Keratinocyte (primary cell): ENCODE data around the gene USHBP1. TPM values are rescaled to one million over a fixed set of nuclear protein-coding genes. Genes with fewer than 3 reads are reported as not detected.

ENCODE experiments used
- DNase-seq: peaks from one replicate; pipeline ENCODE4 v3.0.0-alpha.2; 2011; ENCODE audit warnings: low read depth, missing footprints, low spot score
- FAIRE-seq: peaks from 2 replicates; lab custom pipeline; 2011; peaks lifted over from hg19 to GRCh38; lab: Jason Lieb, UNC
- H2AFZ ChIP-seq: 2 replicates; pipeline ENCODE4 v1.6.0; 2012; ENCODE audit warnings: low read length, control low read depth, inconsistent platforms; ENCODE audit not compliant: control insufficient read depth
- H3K27ac ChIP-seq: 2 replicates; pipeline ENCODE4 v1.5.1; 2011; ENCODE audit warnings: low read length; ENCODE audit not compliant: control insufficient read depth, insufficient read depth
- H3K27me3 ChIP-seq: 3 replicates; pipeline ENCODE4 v1.6.0; 2011; ENCODE audit warnings: low read length; ENCODE audit not compliant: control insufficient read depth, insufficient read depth; ENCODE audit errors: extremely low read depth
- H3K36me3 ChIP-seq, 2 experiments: 2 replicates in 1 of 2; 3 replicates in 1 of 2; pipeline ENCODE4 v1.5.1; 2011; ENCODE audit warnings: low read length in 2 of 2, mild to moderate bottlenecking in 1 of 2; ENCODE audit not compliant: control insufficient read depth in 2 of 2, insufficient read depth in 2 of 2; ENCODE audit errors: extremely low read depth in 1 of 2
- H3K4me1 ChIP-seq: 3 replicates; pipeline ENCODE4 v1.5.1; 2011; ENCODE audit warnings: low read length; ENCODE audit not compliant: control insufficient read depth, insufficient read depth; ENCODE audit errors: extremely low read depth
- H3K4me2 ChIP-seq: 3 replicates; pipeline ENCODE4 v1.6.0; 2011; ENCODE audit warnings: low read depth, low read length; ENCODE audit not compliant: control insufficient read depth, insufficient read depth; ENCODE audit errors: extremely low read depth
- H3K4me3 ChIP-seq, 3 experiments: fragments of 200-600 bp in 1 of 3; sonication (generic) in 1 of 3; 2 replicates in 2 of 3; 3 replicates in 1 of 3; pipeline ENCODE4 v1.5.1; 2011 to 2016; ENCODE audit warnings: low read length in 3 of 3, mild to moderate bottlenecking in 3 of 3, control low read depth in 2 of 3, inconsistent platforms in 1 of 3, low read depth in 1 of 3, mixed read lengths in 1 of 3, mixed run types in 1 of 3, moderate library complexity in 1 of 3; ENCODE audit not compliant: control insufficient read depth in 2 of 3, insufficient read depth in 2 of 3; ENCODE audit errors: extremely low read depth in 1 of 3
- H3K79me2 ChIP-seq: 2 replicates; pipeline ENCODE4 v1.6.0; 2012; ENCODE audit warnings: low read length; ENCODE audit not compliant: control insufficient read depth, insufficient read depth
- H3K9ac ChIP-seq: 3 replicates; pipeline ENCODE4 v1.6.0; 2011; ENCODE audit warnings: low read length; ENCODE audit not compliant: control insufficient read depth, insufficient read depth; ENCODE audit errors: extremely low read depth
- H3K9me1 ChIP-seq: 3 replicates; pipeline ENCODE4 v1.6.0; 2011; ENCODE audit warnings: low read length; ENCODE audit not compliant: control insufficient read depth, insufficient read depth; ENCODE audit errors: extremely low read depth
- H3K9me3 ChIP-seq: 2 replicates; pipeline ENCODE4 v1.5.1; 2012; ENCODE audit warnings: low read depth, low read length; ENCODE audit not compliant: control insufficient read depth
- H4K20me1 ChIP-seq: 3 replicates; pipeline ENCODE4 v1.6.0; 2011; ENCODE audit warnings: low read length; ENCODE audit not compliant: control insufficient read depth, insufficient read depth; ENCODE audit errors: extremely low read depth
- EZH2 ChIP-seq: IDR thresholded peaks from one replicate; pipeline ENCODE4 v1.6.1; 2012; ENCODE audit warnings: inconsistent platforms, mild to moderate bottlenecking, low read length, moderate library complexity
- dilution Hi-C: fragments of 300-500 bp; cut with MboI; formaldehyde crosslinking; loops from one replicate; pipeline ENCODE4 v1.7.0; 2020; ENCODE audit warnings: low sequenced_read_pairs; ENCODE audit not compliant: extremely low pct_ligation_motif_present
- polyA plus RNA-seq, 5 experiments: library from polyadenylated mRNA; depleted of rRNA in 3 of 5; stranded (reverse) in 3 of 5; stranded (forward) in 1 of 5; unstranded in 1 of 5; fragments of >200 nt; gene quantifications; 1 replicate in 1 of 5; 2 replicates in 3 of 5; 3 replicates in 1 of 5; pipeline versions ENCODE4 v1.2.1 to v1.2.3, GENCODE V29; 2011 to 2012; ENCODE audit warnings: missing spikeins in 2 of 5, low read depth in 1 of 5, low replicate concordance in 1 of 5
- TF ChIP-seq, protein P1 (sequence below), 3 experiments: IDR thresholded peaks in 1 of 3; conservative IDR thresholded peaks in 1 of 3; optimal IDR thresholded peaks in 1 of 3; 2 replicates in 2 of 3; 3 replicates in 1 of 3; pipeline versions ENCODE3 to v1.5.1; 2011; ENCODE audit warnings: low read length in 3 of 3, mild to moderate bottlenecking in 3 of 3, moderate library complexity in 2 of 3, control low read depth in 1 of 3, inconsistent platforms in 1 of 3; ENCODE audit not compliant: insufficient read depth in 2 of 3; ENCODE audit errors: extremely low read depth in 1 of 3

The USHBP1 gene
- polyA plus RNA-seq, 1 donor (not counting 4 experiments of a cell fraction or from before 2014, with no cell fraction given), result not detected

DNA sequence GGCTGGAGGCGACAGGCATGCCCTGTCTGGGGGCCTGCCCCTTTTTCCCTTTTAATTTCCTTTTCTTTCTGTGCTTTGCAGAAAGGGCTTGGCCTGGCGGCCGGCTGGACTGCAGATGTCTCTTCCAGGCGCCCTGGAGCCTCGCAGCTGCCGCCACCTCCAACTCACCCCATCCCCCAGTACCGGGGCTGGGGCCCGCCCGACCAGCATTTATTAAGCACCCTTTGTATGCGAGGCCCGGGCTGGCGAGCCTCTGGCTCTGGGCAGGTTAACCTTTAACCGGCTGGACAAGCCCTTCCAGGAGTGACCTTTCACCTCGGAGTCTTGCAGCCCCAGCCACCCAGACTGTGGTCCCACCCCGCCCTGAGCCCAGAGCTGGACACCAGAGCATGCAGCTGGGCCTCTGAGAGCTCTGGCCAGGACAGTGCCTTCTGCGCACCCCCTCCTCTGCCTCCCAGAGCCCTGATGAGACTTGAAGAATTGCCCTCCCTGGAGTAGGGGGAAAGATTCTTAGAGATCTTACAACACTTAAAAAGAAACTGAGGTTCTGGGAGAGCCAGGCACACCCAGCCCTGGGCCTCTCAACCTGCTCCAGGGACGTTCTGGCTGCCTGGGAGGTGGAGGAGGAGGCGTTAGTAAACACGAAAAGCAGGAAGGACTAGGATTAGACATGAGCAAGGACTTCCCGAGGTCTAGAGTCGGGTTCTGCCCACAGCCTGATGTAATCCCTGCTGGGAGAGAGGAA is 17.7 kb downstream of the USHBP1 start:
- Histone ChIP-seq H3K79me2 (peaks cover 29% of the 10 kb centered on the region), H4K20me1 (no peaks in the 10 kb centered on the region), H3K4me3 (peak overlapping the region in 1 of 3 experiments; percentile 38), H3K9me1 (no peaks in the 10 kb centered on the region), H3K27ac (no peak overlapping the region), H3K9ac (peak overlapping the region; percentile 52), H3K36me3 (no peaks in the 10 kb centered on the region), H3K4me1 (peaks cover 26% of the 10 kb centered on the region), H3K27me3 (no peaks in the 10 kb centered on the region), H3K9me3 (no peaks in the 10 kb centered on the region), H3K4me2 (peak overlapping the region; percentile 76), H2AFZ (no peak overlapping the region)
- FAIRE-seq, result no peak
- TF ChIP-seq EZH2, result no peak
- TF ChIP-seq, protein P1, sequence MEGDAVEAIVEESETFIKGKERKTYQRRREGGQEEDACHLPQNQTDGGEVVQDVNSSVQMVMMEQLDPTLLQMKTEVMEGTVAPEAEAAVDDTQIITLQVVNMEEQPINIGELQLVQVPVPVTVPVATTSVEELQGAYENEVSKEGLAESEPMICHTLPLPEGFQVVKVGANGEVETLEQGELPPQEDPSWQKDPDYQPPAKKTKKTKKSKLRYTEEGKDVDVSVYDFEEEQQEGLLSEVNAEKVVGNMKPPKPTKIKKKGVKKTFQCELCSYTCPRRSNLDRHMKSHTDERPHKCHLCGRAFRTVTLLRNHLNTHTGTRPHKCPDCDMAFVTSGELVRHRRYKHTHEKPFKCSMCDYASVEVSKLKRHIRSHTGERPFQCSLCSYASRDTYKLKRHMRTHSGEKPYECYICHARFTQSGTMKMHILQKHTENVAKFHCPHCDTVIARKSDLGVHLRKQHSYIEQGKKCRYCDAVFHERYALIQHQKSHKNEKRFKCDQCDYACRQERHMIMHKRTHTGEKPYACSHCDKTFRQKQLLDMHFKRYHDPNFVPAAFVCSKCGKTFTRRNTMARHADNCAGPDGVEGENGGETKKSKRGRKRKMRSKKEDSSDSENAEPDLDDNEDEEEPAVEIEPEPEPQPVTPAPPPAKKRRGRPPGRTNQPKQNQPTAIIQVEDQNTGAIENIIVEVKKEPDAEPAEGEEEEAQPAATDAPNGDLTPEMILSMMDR (optimal IDR thresholded peaks at IDR 0.05 in 1 of 3, IDR thresholded peaks at IDR 0.05 in 1 of 3, conservative IDR thresholded peaks at IDR 0.05 in 1 of 3; ENCODE audit: extremely low read depth in 1 of 3, insufficient read depth in 2 of 3, low read length in 3 of 3), result no peak
- no peak for DNase-seq
- dilution Hi-C loops, result no loop called here

DNA sequence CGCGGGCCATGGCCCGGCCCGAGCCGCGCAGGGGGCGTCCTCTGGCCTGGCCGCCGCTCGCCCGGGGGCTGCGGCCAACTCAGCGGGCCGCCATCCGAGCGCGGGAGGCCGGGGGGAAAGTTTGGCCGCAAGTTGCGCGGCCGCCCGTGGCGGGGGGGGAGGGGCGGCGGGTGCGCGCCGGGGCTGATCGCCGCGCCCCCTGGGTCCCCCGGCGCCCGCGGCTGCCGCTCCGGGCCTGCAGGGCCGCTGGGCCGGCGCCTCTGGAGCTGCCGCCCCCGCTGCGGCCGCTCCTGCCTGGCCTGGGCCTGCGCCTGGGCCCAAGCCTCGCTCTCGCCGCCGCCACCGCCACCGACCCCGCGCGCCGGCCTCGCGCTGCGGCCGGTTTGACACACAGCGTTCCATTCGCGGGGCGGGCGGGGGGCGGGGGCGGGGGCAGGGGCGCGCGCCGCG is 19.0 kb downstream of the USHBP1 start, which contains the start of gene NR2F6:
Gene NR2F6, minus strand, starts transcription at position 385 of the 450 bp plus-strand sequence. CDS start 699 bp downstream, outside the sequence.
- peaks cover 39% of the 10 kb centered on the region for H3K79me2 ChIP-seq
- H3K4me1 ChIP-seq, result peaks cover 26% of the 10 kb centered on the region
- peak within 1 kb of the TSS; percentile 82 to 92 (median 86) for H3K4me3 ChIP-seq
- H2AFZ ChIP-seq, result peak within 1 kb of the TSS; percentile 37
- H3K36me3 ChIP-seq, result no peaks in the 10 kb centered on the region
- no peaks in the 10 kb centered on the region for H3K27me3 ChIP-seq
- dilution Hi-C loops, result no loop called here
- TF ChIP-seq, protein P1 (optimal IDR thresholded peaks at IDR 0.05 in 1 of 3, IDR thresholded peaks at IDR 0.05 in 1 of 3, conservative IDR thresholded peaks at IDR 0.05 in 1 of 3; ENCODE audit: extremely low read depth in 1 of 3, insufficient read depth in 2 of 3, low read length in 3 of 3), result no peak
- no peak for TF ChIP-seq EZH2
- peak within 1 kb of the TSS; percentile 76 for H3K4me2 ChIP-seq
- H4K20me1 ChIP-seq, result no peaks in the 10 kb centered on the region
- H3K9ac ChIP-seq, result peak within 1 kb of the TSS; percentile 73
- FAIRE-seq (no peak), DNase-seq (no peak)
- H3K27ac ChIP-seq, result no peak within 1 kb of the TSS
- no peaks in the 10 kb centered on the region for H3K9me3 ChIP-seq
- no peaks in the 10 kb centered on the region for H3K9me1 ChIP-seq
